Activated naive CD8-positive, alpha-beta T cell treated with anti-CD3 and anti-CD28 coated beads, Interleukin-2, amount 10 ng/mL, durations not matched to agents 7 days and 5 days (primary cell): ENCODE results near the gene RAVER2. TPM values are rescaled to one million over a fixed set of nuclear protein-coding genes. Genes with fewer than 3 reads are reported as not detected.

Source experiments
- ATAC-seq: fragments of 150-1000 bp; cut with Tn5 transposase; one replicate; pipeline ENCODE4 v1.10.0; 2021; ENCODE audit warnings: low read depth, moderate library complexity
- POLR2A ChIA-PET: fragments of 350-600 bp; sonication (Branson Sonifier 250); formaldehyde crosslinking; loops from one replicate; lab custom pipeline; 2021; ENCODE audit warnings: antibody characterized with exemption; lab: Charles Lee
- DNase-seq: peaks from one replicate; pipeline ENCODE4 v3.0.0; 2021
- H3K27ac Mint-ChIP-seq: one replicate; pipeline ENCODE4 v1.8.0; 2022; ENCODE audit warnings: mild to moderate bottlenecking, mixed read lengths
- H3K27me3 Mint-ChIP-seq: one replicate; pipeline ENCODE4 v1.8.0; 2022; ENCODE audit warnings: mild to moderate bottlenecking, moderate library complexity, mixed read lengths
- H3K36me3 Mint-ChIP-seq: one replicate; pipeline ENCODE4 v1.8.0; 2021; ENCODE audit warnings: mild to moderate bottlenecking, mixed read lengths
- H3K4me1 Mint-ChIP-seq: one replicate; pipeline ENCODE4 v1.8.0; 2021; ENCODE audit warnings: mixed read lengths
- H3K4me3 Mint-ChIP-seq: one replicate; pipeline ENCODE4 v1.8.0; 2022; ENCODE audit warnings: mild to moderate bottlenecking, moderate library complexity, mixed read lengths
- H3K9me3 Mint-ChIP-seq: one replicate; pipeline ENCODE4 v1.8.0; 2021; ENCODE audit warnings: mixed read lengths
- total RNA-seq, 2 experiments: library from RNA; stranded (reverse); gene quantifications; one replicate each; pipeline ENCODE4 v1.2.3, GENCODE V29; 2021

Gene RAVER2
- total RNA-seq, 2 experiments from 2014 or later = 7.7 to 9.2 TPM

GRCh38 chr1:64867266-64867665, 122.4 kb downstream of the RAVER2 start:
- DNase-seq (no peak), ATAC-seq (no peak)
- H3K27me3 Mint-ChIP-seq = no peaks in the 10 kb centered on the region
- H3K9me3 Mint-ChIP-seq = no peaks in the 10 kb centered on the region
- peaks cover 22% of the 10 kb centered on the region for H3K4me1 Mint-ChIP-seq
- POLR2A ChIA-PET = no interaction called here
- no peak overlapping the region for H3K27ac Mint-ChIP-seq
- no peak overlapping the region for H3K4me3 Mint-ChIP-seq
- H3K36me3 Mint-ChIP-seq = peaks cover 55% of the 10 kb centered on the region

GRCh38 chr1:64871256-64871655, 126.4 kb downstream of the RAVER2 start:
- DNase-seq = no peak
- Mint-ChIP-seq H3K4me3 (no peak overlapping the region), H3K27ac (no peak overlapping the region), H3K9me3 (no peaks in the 10 kb centered on the region), H3K36me3 (peaks cover 56% of the 10 kb centered on the region), H3K4me1 (peaks cover 21% of the 10 kb centered on the region), H3K27me3 (no peaks in the 10 kb centered on the region)
- POLR2A ChIA-PET = no interaction called here
- ATAC-seq = no peak

- POLR2A ChIA-PET = no interaction called here
- peak; percentile 32 for ATAC-seq
- peaks cover 28% of the 10 kb centered on the region for H3K4me1 Mint-ChIP-seq
Observed at GRCh38 chr1:64872067-64872466, 127.2 kb downstream of the RAVER2 start.

GRCh38 chr1:64873576-64873975, 128.7 kb downstream of the RAVER2 start:
- POLR2A ChIA-PET = no interaction called here

More at GRCh38 chr1:64872067-64872466, 127.2 kb downstream of the RAVER2 start:
- Mint-ChIP-seq H3K4me3 (no peak overlapping the region), H3K27ac (no peak overlapping the region), H3K36me3 (peaks cover 54% of the 10 kb centered on the region), H3K9me3 (no peaks in the 10 kb centered on the region), H3K27me3 (no peaks in the 10 kb centered on the region)
- DNase-seq = no peak

GRCh38 chr1:64874666-64875065, 129.8 kb downstream of the RAVER2 start:
- Mint-ChIP-seq H3K36me3 (peaks cover 48% of the 10 kb centered on the region), H3K27me3 (no peaks in the 10 kb centered on the region), H3K9me3 (no peaks in the 10 kb centered on the region), H3K4me3 (no peak overlapping the region), H3K27ac (no peak overlapping the region), H3K4me1 (peaks cover 45% of the 10 kb centered on the region)
- POLR2A ChIA-PET = no interaction called here
- ATAC-seq (no peak), DNase-seq (no peak)

More at GRCh38 chr1:64873576-64873975, 128.7 kb downstream of the RAVER2 start:
- Mint-ChIP-seq H3K4me3 (no peak overlapping the region), H3K36me3 (peaks cover 52% of the 10 kb centered on the region), H3K27ac (no peak overlapping the region), H3K4me1 (peaks cover 40% of the 10 kb centered on the region), H3K9me3 (no peaks in the 10 kb centered on the region), H3K27me3 (no peaks in the 10 kb centered on the region)
- DNase-seq (no peak), ATAC-seq (no peak)

- H3K27me3 Mint-ChIP-seq = no peaks in the 10 kb centered on the region
- no peak overlapping the region for H3K4me3 Mint-ChIP-seq
- peak overlapping the region; percentile 19 for H3K27ac Mint-ChIP-seq
- DNase-seq = no peak
- POLR2A ChIA-PET = no interaction called here
- peaks cover 45% of the 10 kb centered on the region for H3K4me1 Mint-ChIP-seq
- peaks cover 45% of the 10 kb centered on the region for H3K36me3 Mint-ChIP-seq
- ATAC-seq = no peak
- no peaks in the 10 kb centered on the region for H3K9me3 Mint-ChIP-seq
Observed at GRCh38 chr1:64875101-64875500, 130.2 kb downstream of the RAVER2 start.

GRCh38 chr1:64875606-64876005, 130.7 kb downstream of the RAVER2 start:
- POLR2A ChIA-PET = no interaction called here
- Mint-ChIP-seq H3K36me3 (peaks cover 49% of the 10 kb centered on the region), H3K27ac (peak overlapping the region; percentile 63), H3K4me3 (peak overlapping the region; percentile 6), H3K27me3 (no peaks in the 10 kb centered on the region), H3K9me3 (no peaks in the 10 kb centered on the region), H3K4me1 (peaks cover 45% of the 10 kb centered on the region)
- ATAC-seq (no peak), DNase-seq (no peak)

GRCh38 chr1:64877151-64877550, 132.3 kb downstream of the RAVER2 start:
- POLR2A ChIA-PET = interaction anchor here (0.6 to 2.1 kb wide), 5 partner anchors 9 to 605 kb away, joined by 3 to 10 read pairs (median 5); partner anchors contain the start of gene JAK1
- Mint-ChIP-seq H3K36me3 (peaks cover 42% of the 10 kb centered on the region), H3K4me1 (peaks cover 47% of the 10 kb centered on the region), H3K27me3 (no peaks in the 10 kb centered on the region), H3K27ac (peak overlapping the region; percentile 77), H3K9me3 (no peaks in the 10 kb centered on the region), H3K4me3 (peak overlapping the region; percentile 71)
- DNase-seq (no peak), ATAC-seq (peak; percentile 93)

GRCh38 chr1:64877598-64877997, 132.7 kb downstream of the RAVER2 start:
- Mint-ChIP-seq H3K36me3 (peaks cover 42% of the 10 kb centered on the region), H3K27me3 (no peaks in the 10 kb centered on the region), H3K27ac (peak overlapping the region; percentile 77), H3K4me3 (peak overlapping the region; percentile 71), H3K4me1 (peaks cover 48% of the 10 kb centered on the region), H3K9me3 (no peaks in the 10 kb centered on the region)
- POLR2A ChIA-PET = interaction anchor here (1.4 to 2.1 kb wide), 3 partner anchors 9 to 89 kb away, joined by 4 to 10 read pairs (median 10); partner anchors contain the start of gene JAK1
- ATAC-seq (no peak), DNase-seq (no peak)

GRCh38 chr1:64878090-64878489, 133.2 kb downstream of the RAVER2 start:
- Mint-ChIP-seq H3K9me3 (no peaks in the 10 kb centered on the region), H3K36me3 (peaks cover 46% of the 10 kb centered on the region), H3K27me3 (no peaks in the 10 kb centered on the region), H3K4me3 (peak overlapping the region; percentile 71), H3K4me1 (peaks cover 51% of the 10 kb centered on the region), H3K27ac (peak overlapping the region; percentile 77)
- ATAC-seq = no peak
- POLR2A ChIA-PET = interaction anchor here (2.1 kb wide), 1 partner anchor 10 kb away, joined by 10 read pairs; no protein-coding TSS in a partner anchor
- DNase-seq = no peak

GRCh38 chr1:64878931-64879611, 134.2 kb downstream of the RAVER2 start:
- no peak for DNase-seq
- H3K4me1 Mint-ChIP-seq = peaks cover 52% of the 10 kb centered on the region
- H3K27me3 Mint-ChIP-seq = no peaks in the 10 kb centered on the region
- POLR2A ChIA-PET = no interaction called here
- peaks cover 45% of the 10 kb centered on the region for H3K36me3 Mint-ChIP-seq
- no peak overlapping the region for H3K27ac Mint-ChIP-seq
- H3K9me3 Mint-ChIP-seq = no peaks in the 10 kb centered on the region
- H3K4me3 Mint-ChIP-seq = no peak overlapping the region
- no peak for ATAC-seq

- ATAC-seq = no peak
- Mint-ChIP-seq H3K9me3 (no peaks in the 10 kb centered on the region), H3K27ac (no peak overlapping the region), H3K27me3 (no peaks in the 10 kb centered on the region), H3K36me3 (peaks cover 46% of the 10 kb centered on the region), H3K4me1 (peaks cover 52% of the 10 kb centered on the region), H3K4me3 (no peak overlapping the region)
- no peak for DNase-seq
- POLR2A ChIA-PET = interaction anchor here (0.9 kb wide), 1 partner anchor 85 kb away, joined by 3 read pairs; no protein-coding TSS in a partner anchor
Observed at GRCh38 chr1:64880449-64880848, 135.6 kb downstream of the RAVER2 start.

GRCh38 chr1:64881281-64881680, 136.4 kb downstream of the RAVER2 start:
- H3K4me3 Mint-ChIP-seq = no peak overlapping the region
- no peak overlapping the region for H3K27ac Mint-ChIP-seq
- ATAC-seq (no peak), DNase-seq (no peak)
- H3K36me3 Mint-ChIP-seq = peaks cover 43% of the 10 kb centered on the region
- peaks cover 47% of the 10 kb centered on the region for H3K4me1 Mint-ChIP-seq
- no peaks in the 10 kb centered on the region for H3K9me3 Mint-ChIP-seq
- POLR2A ChIA-PET = no interaction called here
- no peaks in the 10 kb centered on the region for H3K27me3 Mint-ChIP-seq
